ENCODE measurements around the gene LIX1L. TPM values are rescaled to one million over a fixed set of nuclear protein-coding genes. Genes with fewer than 3 reads are reported as not detected.
"Not testable (repeated sequence)": the region's sequence is repeated elsewhere in the genome, so short reads cannot be mapped to it uniquely, and the experiment has no call there.

LIX1L gene
- total RNA-seq, 1 donor: 50.8 TPM

GRCh38 chr1:145936247-145936646 lies 21.6 kb downstream of the LIX1L start:
- no peak for DNase-seq (ENCODE audit: low read depth)
- H3K4me3 ChIP-seq (ENCODE audit: low read depth, low read length): no peak overlapping the region
- TF ChIP-seq, protein P1, sequence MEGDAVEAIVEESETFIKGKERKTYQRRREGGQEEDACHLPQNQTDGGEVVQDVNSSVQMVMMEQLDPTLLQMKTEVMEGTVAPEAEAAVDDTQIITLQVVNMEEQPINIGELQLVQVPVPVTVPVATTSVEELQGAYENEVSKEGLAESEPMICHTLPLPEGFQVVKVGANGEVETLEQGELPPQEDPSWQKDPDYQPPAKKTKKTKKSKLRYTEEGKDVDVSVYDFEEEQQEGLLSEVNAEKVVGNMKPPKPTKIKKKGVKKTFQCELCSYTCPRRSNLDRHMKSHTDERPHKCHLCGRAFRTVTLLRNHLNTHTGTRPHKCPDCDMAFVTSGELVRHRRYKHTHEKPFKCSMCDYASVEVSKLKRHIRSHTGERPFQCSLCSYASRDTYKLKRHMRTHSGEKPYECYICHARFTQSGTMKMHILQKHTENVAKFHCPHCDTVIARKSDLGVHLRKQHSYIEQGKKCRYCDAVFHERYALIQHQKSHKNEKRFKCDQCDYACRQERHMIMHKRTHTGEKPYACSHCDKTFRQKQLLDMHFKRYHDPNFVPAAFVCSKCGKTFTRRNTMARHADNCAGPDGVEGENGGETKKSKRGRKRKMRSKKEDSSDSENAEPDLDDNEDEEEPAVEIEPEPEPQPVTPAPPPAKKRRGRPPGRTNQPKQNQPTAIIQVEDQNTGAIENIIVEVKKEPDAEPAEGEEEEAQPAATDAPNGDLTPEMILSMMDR (IDR thresholded peaks at IDR 0.05; ENCODE audit: insufficient read depth, low read length): no peak

DNA sequence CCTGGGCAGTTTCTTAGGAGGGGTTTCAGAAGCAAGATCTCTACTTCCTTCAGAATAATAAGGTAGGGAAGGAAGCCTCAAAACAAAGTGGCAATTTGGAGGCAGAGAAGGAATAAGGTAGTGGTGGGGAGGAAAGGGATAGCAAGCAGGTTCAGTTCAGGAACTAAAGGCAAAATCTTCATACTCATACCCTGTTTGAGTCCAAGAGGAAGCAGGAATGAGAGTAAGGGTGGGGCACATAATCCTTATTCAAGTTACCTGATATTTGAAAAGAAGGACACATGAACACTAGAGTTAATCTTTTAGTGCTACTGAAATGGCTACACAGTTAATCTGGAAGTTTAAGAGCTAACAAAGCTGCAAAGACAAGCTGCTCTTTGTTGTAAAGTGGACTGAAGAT lies 22.1 kb downstream of the LIX1L start:
- TF ChIP-seq, protein P1 (IDR thresholded peaks at IDR 0.05; ENCODE audit: insufficient read depth, low read length): no peak
- no peak overlapping the region for H3K4me3 ChIP-seq (ENCODE audit: low read depth, low read length)
- DNase-seq (ENCODE audit: low read depth): no peak

DNA sequence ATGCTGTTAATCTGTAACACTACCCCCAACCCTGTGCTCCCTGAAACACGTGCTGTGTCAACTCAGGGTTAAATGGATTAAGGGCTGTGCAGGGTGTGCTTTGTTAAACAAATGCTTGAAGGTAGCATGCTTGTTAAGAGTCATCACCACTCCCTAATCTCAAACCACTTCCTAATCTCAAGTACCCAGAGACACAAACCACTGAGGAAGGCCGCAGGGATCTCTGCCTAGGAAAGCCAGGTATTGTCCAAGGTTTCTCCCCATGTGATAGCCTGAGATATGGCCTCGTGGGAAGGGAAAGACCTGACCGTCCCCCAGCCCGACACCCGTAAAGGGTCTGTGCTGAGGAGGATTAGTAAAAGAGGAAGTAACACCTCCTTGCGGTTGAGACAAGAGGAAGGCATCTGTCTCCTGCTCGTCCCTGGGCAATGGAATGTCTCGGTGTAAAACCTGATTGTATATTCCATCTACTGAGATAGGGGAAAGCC lies 25.3 kb downstream of the LIX1L start:
- H3K4me3 ChIP-seq (ENCODE audit: low read depth, low read length): not testable (repeated sequence)

GRCh38 chr1:145927916-145928643 lies 29.7 kb downstream of the LIX1L start:
- peak overlapping the region; percentile 93 for H3K4me3 ChIP-seq (ENCODE audit: low read depth, low read length)
- DNase-seq (ENCODE audit: low read depth): no peak
- TF ChIP-seq, protein P1 (IDR thresholded peaks at IDR 0.05; ENCODE audit: insufficient read depth, low read length): no peak

More for the DNA sequence above, 25.3 kb downstream of the LIX1L start:
- DNase-seq (ENCODE audit: low read depth): not testable (repeated sequence)

DNA sequence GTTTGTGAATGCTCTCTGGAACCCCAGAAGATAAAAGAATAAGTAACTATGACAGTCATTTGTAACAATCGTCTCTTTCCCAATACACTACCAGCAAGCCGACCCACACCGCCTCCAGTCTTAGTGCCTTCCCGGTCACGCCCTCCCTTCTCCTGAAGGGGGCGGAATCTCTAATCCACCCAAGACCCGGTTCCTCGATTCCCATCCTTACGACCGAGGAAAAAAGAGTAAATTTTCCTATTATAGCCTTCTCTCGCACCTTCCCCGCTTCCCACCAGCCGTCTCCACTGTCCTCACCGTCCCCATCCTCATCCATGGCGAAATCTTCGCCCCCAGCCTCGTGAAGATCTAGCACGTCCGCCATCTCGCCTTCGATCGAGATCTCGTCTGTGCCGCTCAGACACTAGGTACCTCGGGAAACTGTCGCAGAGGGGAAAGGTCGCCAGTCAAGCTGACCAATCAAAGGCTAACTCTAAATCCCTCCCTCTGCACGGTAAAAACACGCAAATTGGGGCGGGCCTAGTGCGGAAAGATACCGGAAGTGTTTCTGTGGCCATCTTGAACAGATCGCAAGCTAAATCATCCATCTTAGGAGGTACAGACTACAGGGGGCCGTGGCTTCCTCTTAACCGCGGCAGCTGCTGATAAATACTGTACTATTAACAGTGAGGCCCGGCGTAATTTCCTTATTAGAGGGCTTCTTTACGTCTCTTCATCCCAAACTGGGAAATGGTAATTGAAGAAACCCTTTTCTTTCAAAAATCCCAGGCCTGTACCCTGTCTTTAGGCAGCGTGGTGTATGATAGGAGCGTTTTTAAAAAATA lies 30.5 kb downstream of the LIX1L start, which contains the start of gene RBM8A:
RBM8A (minus strand) TSS at position 422 of the 824 bp plus-strand sequence; CDS start at position 364, 58 bp downstream.
- peak; percentile 99 for DNase-seq (ENCODE audit: low read depth)
- peak within 1 kb of the TSS; percentile 93 for H3K4me3 ChIP-seq (ENCODE audit: low read depth, low read length)
- TF ChIP-seq, protein P1 (IDR thresholded peaks at IDR 0.05; ENCODE audit: insufficient read depth, low read length): peak; percentile 72

GRCh38 chr1:145926686-145927062 lies 31.1 kb downstream of the LIX1L start:
- no peak for DNase-seq (ENCODE audit: low read depth)
- TF ChIP-seq, protein P1 (IDR thresholded peaks at IDR 0.05; ENCODE audit: insufficient read depth, low read length): no peak
- peak overlapping the region; percentile 93 for H3K4me3 ChIP-seq (ENCODE audit: low read depth, low read length)

DNA sequence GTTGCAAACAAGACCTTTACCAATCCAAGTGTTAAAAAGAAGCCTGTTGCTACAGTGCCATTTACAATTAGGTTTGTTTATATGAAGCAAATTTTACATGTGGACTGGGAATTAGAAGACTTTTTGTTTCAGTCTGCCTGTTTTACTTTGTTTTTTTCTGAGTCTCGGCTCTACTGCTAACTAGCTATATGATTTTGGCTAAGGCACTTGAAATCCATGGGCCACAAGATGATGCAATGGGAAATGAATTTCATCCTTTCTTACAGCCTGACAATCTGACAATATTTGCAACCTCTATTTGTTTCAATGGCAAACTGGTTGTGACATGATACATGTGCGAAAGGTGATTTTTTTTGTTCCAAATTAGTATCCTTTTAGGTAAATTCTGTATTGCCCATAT lies 35.6 kb downstream of the LIX1L start:
- no peak overlapping the region for H3K4me3 ChIP-seq (ENCODE audit: low read depth, low read length)
- DNase-seq (ENCODE audit: low read depth): peak; percentile 54
- TF ChIP-seq, protein P1 (IDR thresholded peaks at IDR 0.05; ENCODE audit: insufficient read depth, low read length): no peak

DNA sequence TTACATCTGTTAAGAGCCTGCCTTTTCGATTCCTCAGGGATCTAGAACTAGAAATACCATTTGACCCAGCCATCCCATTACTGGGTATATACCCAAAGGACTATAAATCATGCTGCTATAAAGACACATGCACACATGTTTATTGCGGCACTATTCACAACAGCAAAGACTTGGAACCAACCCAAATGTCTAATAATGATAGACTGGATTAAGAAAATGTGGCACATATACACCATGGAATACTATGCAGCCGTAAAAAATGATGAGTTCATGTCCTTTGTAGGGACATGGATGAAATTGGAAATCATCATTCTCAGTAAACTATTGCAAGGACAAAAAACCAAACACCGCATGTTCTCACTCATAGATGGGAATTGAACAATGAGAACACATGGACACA lies 37.5 kb downstream of the LIX1L start:
- not testable (repeated sequence) for DNase-seq (ENCODE audit: low read depth); H3K4me3 ChIP-seq (ENCODE audit: low read depth, low read length)
